ENCODE results near the gene FRAS1. TPM values are rescaled to one million over a fixed set of nuclear protein-coding genes. Genes with fewer than 3 reads are reported as not detected.

FRAS1 gene
- total and polyA plus RNA-seq, 11 donors = 0.57 to 13.4 (median 3.2) TPM

DNA sequence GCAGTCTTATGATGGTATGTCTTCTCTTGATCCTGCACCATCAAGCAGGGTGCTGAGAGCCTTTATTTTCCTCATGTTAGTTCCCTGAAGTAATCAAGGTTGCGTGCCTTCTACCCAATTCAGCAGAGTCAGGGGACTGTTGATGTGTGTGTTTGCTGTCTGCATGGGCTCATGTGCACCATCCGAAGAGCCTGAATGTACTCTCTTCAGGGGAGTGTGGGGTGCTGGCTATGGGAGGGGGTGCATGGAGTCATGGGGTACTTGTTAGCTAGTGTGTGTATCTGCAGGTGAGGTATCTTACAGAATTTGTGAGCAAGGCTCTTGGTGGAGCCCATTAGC is 340.1 kb downstream of the FRAS1 start:
- DNase-seq (no peak), ATAC-seq (no peak)
- Histone ChIP-seq H3K27ac (no peak overlapping the region), H3K27me3 (no peaks in the 10 kb centered on the region), H3K4me1 (no peaks in the 10 kb centered on the region), H3K4me3 (no peak overlapping the region), H3K9me3 (peaks cover 0 to 31% (median 17%) of the 10 kb centered on the region in 12 donors), H3K36me3 (no peaks in the 10 kb centered on the region)
- TF ChIP-seq POLR2A (IDR thresholded peaks at IDR 0.05) = no peak
- TF ChIP-seq, protein P1, sequence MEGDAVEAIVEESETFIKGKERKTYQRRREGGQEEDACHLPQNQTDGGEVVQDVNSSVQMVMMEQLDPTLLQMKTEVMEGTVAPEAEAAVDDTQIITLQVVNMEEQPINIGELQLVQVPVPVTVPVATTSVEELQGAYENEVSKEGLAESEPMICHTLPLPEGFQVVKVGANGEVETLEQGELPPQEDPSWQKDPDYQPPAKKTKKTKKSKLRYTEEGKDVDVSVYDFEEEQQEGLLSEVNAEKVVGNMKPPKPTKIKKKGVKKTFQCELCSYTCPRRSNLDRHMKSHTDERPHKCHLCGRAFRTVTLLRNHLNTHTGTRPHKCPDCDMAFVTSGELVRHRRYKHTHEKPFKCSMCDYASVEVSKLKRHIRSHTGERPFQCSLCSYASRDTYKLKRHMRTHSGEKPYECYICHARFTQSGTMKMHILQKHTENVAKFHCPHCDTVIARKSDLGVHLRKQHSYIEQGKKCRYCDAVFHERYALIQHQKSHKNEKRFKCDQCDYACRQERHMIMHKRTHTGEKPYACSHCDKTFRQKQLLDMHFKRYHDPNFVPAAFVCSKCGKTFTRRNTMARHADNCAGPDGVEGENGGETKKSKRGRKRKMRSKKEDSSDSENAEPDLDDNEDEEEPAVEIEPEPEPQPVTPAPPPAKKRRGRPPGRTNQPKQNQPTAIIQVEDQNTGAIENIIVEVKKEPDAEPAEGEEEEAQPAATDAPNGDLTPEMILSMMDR (IDR thresholded peaks at IDR 0.05) = no peak
- 81 to 96% (median 95%) methylated on average over 2 of the region's 2 CpGs for WGBS, 4 donors
- intact Hi-C loops (cut with DNase I) = no loop called here

DNA sequence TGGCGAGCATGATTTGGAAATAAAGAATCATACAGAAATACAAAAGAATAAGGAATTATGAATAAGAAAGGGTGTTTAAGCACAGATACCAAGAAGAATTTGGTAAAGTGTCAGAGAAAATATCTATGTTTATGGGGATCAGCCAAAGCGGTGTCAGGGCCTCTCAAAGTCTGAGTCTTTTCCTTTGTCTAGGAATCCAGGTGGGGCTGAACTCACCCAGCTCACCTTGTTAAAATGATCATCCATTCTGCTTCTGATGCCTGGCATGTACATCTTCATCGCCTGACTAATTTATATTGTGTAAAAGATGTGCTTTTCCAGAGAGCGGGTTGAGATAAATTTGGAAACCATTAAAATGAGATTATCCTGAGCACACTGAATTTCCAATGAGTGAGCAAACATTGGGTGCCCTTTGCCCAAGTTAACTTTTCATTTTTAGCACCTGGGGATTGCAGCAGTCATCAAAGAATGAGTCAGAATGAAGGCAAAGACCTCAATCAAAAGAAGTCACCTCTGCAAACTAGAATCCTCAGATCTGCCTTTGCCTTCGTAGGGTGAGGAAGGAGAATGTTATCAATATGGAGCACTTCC is 352.6 kb downstream of the FRAS1 start:
- no peak overlapping the region for H3K4me3 ChIP-seq
- peaks cover 0 to 7% (median 0%) of the 10 kb centered on the region in 12 donors for H3K4me1 ChIP-seq
- DNase-seq = no peak
- H3K27ac ChIP-seq = no peak overlapping the region
- ATAC-seq = no peak
- intact Hi-C loops (cut with DNase I) = no loop called here
- WGBS, 4 donors = 96 to 98% (median 97%) methylated on average over 5 of the region's 5 CpGs
- H3K36me3 ChIP-seq = no peaks in the 10 kb centered on the region
- no peaks in the 10 kb centered on the region for H3K9me3 ChIP-seq
- TF ChIP-seq, protein P1 (IDR thresholded peaks at IDR 0.05) = no peak
- no peak for TF ChIP-seq POLR2A (IDR thresholded peaks at IDR 0.05)
- no peaks in the 10 kb centered on the region for H3K27me3 ChIP-seq

DNA sequence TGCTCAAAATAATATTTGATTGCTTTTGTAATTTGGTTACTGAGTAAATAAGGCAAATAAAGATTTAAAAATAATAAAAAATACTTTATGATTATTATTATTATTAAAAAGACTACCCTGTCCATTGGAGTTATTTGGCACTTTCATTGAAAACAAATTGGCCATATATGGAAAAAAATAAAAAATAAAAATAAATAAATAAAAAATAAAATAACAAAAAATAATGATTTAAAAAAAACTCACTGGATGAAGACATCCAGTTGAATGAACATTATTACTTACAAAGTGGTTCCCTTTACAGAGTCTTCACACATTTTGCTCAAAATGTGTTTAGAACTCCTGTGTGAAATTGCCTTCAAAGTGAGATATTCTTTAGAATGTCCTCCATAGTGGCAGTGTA is 353.1 kb downstream of the FRAS1 start:
- Histone ChIP-seq H3K27ac (no peak overlapping the region), H3K4me1 (peaks cover 0 to 7% (median 0%) of the 10 kb centered on the region in 12 donors), H3K27me3 (no peaks in the 10 kb centered on the region), H3K9me3 (no peaks in the 10 kb centered on the region), H3K36me3 (no peaks in the 10 kb centered on the region), H3K4me3 (no peak overlapping the region)
- intact Hi-C loops (cut with DNase I) = no loop called here
- ATAC-seq (no peak), DNase-seq (no peak)
- TF ChIP-seq, protein P1 (IDR thresholded peaks at IDR 0.05) = no peak
- no peak for TF ChIP-seq POLR2A (IDR thresholded peaks at IDR 0.05)

GRCh38 chr4:78410676-78411075 is 353.6 kb downstream of the FRAS1 start:
- H3K27ac ChIP-seq = no peak overlapping the region
- H3K4me3 ChIP-seq = no peak overlapping the region
- peaks cover 0 to 7% (median 0%) of the 10 kb centered on the region in 12 donors for H3K4me1 ChIP-seq
- no peaks in the 10 kb centered on the region for H3K36me3 ChIP-seq
- 79 to 91% (median 84%) methylated on average over 1 of the region's 1 CpG for WGBS, 4 donors
- no peaks in the 10 kb centered on the region for H3K9me3 ChIP-seq
- intact Hi-C loops (cut with DNase I) = no loop called here
- no peaks in the 10 kb centered on the region for H3K27me3 ChIP-seq
- no peak for ATAC-seq
- TF ChIP-seq, protein P1 (IDR thresholded peaks at IDR 0.05) = no peak
- no peak for DNase-seq

Measured in heart left ventricle (tissue), 16 donors.